Fibroblast of lung (primary cell): Measurements from ENCODE around the gene CLEC16A.

Experiments used
- CTCF ChIP-seq, 2 donors: IDR thresholded peaks in 1 of 2; conservative IDR thresholded peaks in 1 of 2; 1 replicate in 1 of 2; 2 replicates in 1 of 2; pipeline ENCODE4 v1.5.1; 2011 to 2012; ENCODE audit warnings: low read length in 2 of 2, control low read depth in 1 of 2, inconsistent platforms in 1 of 2, low read depth in 1 of 2, mild to moderate bottlenecking in 1 of 2
- EZH2 ChIP-seq: IDR thresholded peaks from 2 replicates; pipeline ENCODE4 v1.5.1; 2012; ENCODE audit warnings: low read length, control low read depth, mild to moderate bottlenecking; ENCODE audit errors: missing control alignments

- TF ChIP-seq CTCF (conservative IDR thresholded peaks at IDR 0.05 in 1 of 2, IDR thresholded peaks at IDR 0.05 in 1 of 2; ENCODE audit: low read depth in 1 of 2, low read length in 2 of 2) (no peak), EZH2 (no peak)
Measured at GRCh38 chr16:11135464-11135973, 191.2 kb downstream of the CLEC16A start.
